Astrocyte (in vitro differentiated cells and primary cell): Measurements from ENCODE around the gene RWDD3. TPM values are rescaled to one million over a fixed set of nuclear protein-coding genes. Genes with fewer than 3 reads are reported as not detected.

Experiments used
- DNase-seq: peaks from one replicate; pipeline ENCODE4 v3.0.0-alpha.2; 2010; ENCODE audit warnings: low read depth
- FAIRE-seq: peaks from 2 replicates; lab custom pipeline; 2011; peaks lifted over from hg19 to GRCh38; lab: Jason Lieb, UNC
- H2AFZ ChIP-seq: 2 replicates; pipeline ENCODE4 v1.6.0; 2012; ENCODE audit warnings: low read depth, low read length, inconsistent platforms
- H3K27ac ChIP-seq: 2 replicates; pipeline ENCODE4 v1.5.1; 2011; ENCODE audit warnings: low read depth, low read length, inconsistent platforms
- H3K27me3 ChIP-seq: 2 replicates; pipeline ENCODE4 v1.6.0; 2011; ENCODE audit warnings: low read length, inconsistent platforms; ENCODE audit not compliant: insufficient read depth
- H3K36me3 ChIP-seq: 2 replicates; pipeline ENCODE4 v1.5.1; 2011; ENCODE audit warnings: low read length, inconsistent platforms; ENCODE audit not compliant: insufficient read depth
- H3K4me1 ChIP-seq: 2 replicates; pipeline ENCODE4 v1.5.1; 2011; ENCODE audit warnings: low read length, inconsistent platforms; ENCODE audit not compliant: insufficient read depth
- H3K4me2 ChIP-seq: 2 replicates; pipeline ENCODE4 v1.6.0; 2012; ENCODE audit warnings: low read length, inconsistent platforms
- H3K4me3 ChIP-seq: 2 replicates; pipeline ENCODE4 v1.5.1; 2011; ENCODE audit warnings: low read depth, mild to moderate bottlenecking, low read length, inconsistent platforms; ENCODE audit not compliant: insufficient read depth
- H3K79me2 ChIP-seq: 2 replicates; pipeline ENCODE4 v1.6.0; 2012; ENCODE audit warnings: mild to moderate bottlenecking, low read length, inconsistent platforms; ENCODE audit not compliant: insufficient read depth
- H3K9ac ChIP-seq: 2 replicates; pipeline ENCODE4 v1.6.0; 2012; ENCODE audit warnings: mild to moderate bottlenecking, low read length, inconsistent platforms
- H3K9me3 ChIP-seq: 2 replicates; pipeline ENCODE4 v1.5.1; 2012; ENCODE audit warnings: low read depth, mild to moderate bottlenecking, low read length, inconsistent platforms; ENCODE audit not compliant: insufficient read depth
- H4K20me1 ChIP-seq: 2 replicates; pipeline ENCODE4 v1.6.0; 2012; ENCODE audit warnings: low read length, inconsistent platforms; ENCODE audit not compliant: insufficient read depth
- H3K27ac Mint-ChIP-seq: one replicate; pipeline ENCODE4 v1.8.0; 2021; ENCODE audit warnings: mild to moderate bottlenecking, mixed read lengths; ENCODE audit not compliant: unreplicated experiment
- H3K27me3 Mint-ChIP-seq: one replicate; pipeline ENCODE4 v1.8.0; 2021; ENCODE audit warnings: low read depth, mixed read lengths; ENCODE audit not compliant: unreplicated experiment
- H3K36me3 Mint-ChIP-seq: one replicate; pipeline ENCODE4 v1.8.0; 2021; ENCODE audit warnings: low read depth, mixed read lengths; ENCODE audit not compliant: unreplicated experiment
- H3K4me1 Mint-ChIP-seq: one replicate; pipeline ENCODE4 v1.8.0; 2021; ENCODE audit warnings: low read depth, mixed read lengths; ENCODE audit not compliant: unreplicated experiment
- H3K4me3 Mint-ChIP-seq: one replicate; pipeline ENCODE4 v1.8.0; 2021; ENCODE audit warnings: mild to moderate bottlenecking, moderate library complexity, mixed read lengths; ENCODE audit not compliant: unreplicated experiment
- H3K9me3 Mint-ChIP-seq: one replicate; pipeline ENCODE4 v1.8.0; 2021; ENCODE audit warnings: mild to moderate bottlenecking, mixed read lengths; ENCODE audit not compliant: unreplicated experiment
- EZH2 ChIP-seq: IDR thresholded peaks from 2 replicates; pipeline ENCODE4 v1.6.1; 2012; ENCODE audit warnings: mild to moderate bottlenecking, low read length, inconsistent platforms; ENCODE audit not compliant: insufficient read depth
- total RNA-seq: library from RNA; stranded (reverse); gene quantifications from 2 replicates; pipeline ENCODE4 v1.2.1, GENCODE V29; 2021
- TF ChIP-seq, protein P1 (sequence below): IDR thresholded peaks from 2 replicates; pipeline ENCODE4 v1.5.1; 2011; ENCODE audit warnings: low read depth, mild to moderate bottlenecking, inconsistent platforms, low read length, moderate library complexity; ENCODE audit not compliant: insufficient read depth

RWDD3 gene
- total RNA-seq, 1 donor from 2014 or later: 20.0 TPM

- H3K4me1 Mint-ChIP-seq: peaks cover 9% of the 10 kb centered on the region
- DNase-seq (no peak), FAIRE-seq (no peak)
- no peak overlapping the region for H3K9ac ChIP-seq
- H3K4me1 ChIP-seq: peaks cover 2% of the 10 kb centered on the region
- H4K20me1 ChIP-seq: no peaks in the 10 kb centered on the region
- H3K27me3 Mint-ChIP-seq: no peaks in the 10 kb centered on the region
- H3K79me2 ChIP-seq: no peaks in the 10 kb centered on the region
- no peaks in the 10 kb centered on the region for H3K27me3 ChIP-seq
- no peak overlapping the region for H3K27ac ChIP-seq
- no peaks in the 10 kb centered on the region for H3K36me3 ChIP-seq
- H3K4me3 ChIP-seq: no peak overlapping the region
- no peak overlapping the region for H3K27ac Mint-ChIP-seq
- no peaks in the 10 kb centered on the region for H3K9me3 Mint-ChIP-seq
- H3K4me2 ChIP-seq: no peak overlapping the region
- H3K4me3 Mint-ChIP-seq: no peak overlapping the region
- H2AFZ ChIP-seq: no peak overlapping the region
- TF ChIP-seq, protein P1, sequence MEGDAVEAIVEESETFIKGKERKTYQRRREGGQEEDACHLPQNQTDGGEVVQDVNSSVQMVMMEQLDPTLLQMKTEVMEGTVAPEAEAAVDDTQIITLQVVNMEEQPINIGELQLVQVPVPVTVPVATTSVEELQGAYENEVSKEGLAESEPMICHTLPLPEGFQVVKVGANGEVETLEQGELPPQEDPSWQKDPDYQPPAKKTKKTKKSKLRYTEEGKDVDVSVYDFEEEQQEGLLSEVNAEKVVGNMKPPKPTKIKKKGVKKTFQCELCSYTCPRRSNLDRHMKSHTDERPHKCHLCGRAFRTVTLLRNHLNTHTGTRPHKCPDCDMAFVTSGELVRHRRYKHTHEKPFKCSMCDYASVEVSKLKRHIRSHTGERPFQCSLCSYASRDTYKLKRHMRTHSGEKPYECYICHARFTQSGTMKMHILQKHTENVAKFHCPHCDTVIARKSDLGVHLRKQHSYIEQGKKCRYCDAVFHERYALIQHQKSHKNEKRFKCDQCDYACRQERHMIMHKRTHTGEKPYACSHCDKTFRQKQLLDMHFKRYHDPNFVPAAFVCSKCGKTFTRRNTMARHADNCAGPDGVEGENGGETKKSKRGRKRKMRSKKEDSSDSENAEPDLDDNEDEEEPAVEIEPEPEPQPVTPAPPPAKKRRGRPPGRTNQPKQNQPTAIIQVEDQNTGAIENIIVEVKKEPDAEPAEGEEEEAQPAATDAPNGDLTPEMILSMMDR: no peak
- no peak for TF ChIP-seq EZH2
- H3K9me3 ChIP-seq: no peaks in the 10 kb centered on the region
- peaks cover 7% of the 10 kb centered on the region for H3K36me3 Mint-ChIP-seq
These were observed 20.9 kb downstream of the RWDD3 start for GRCh38 chr1:95254959-95255358.

GRCh38 chr1:95255826-95256225 is 21.8 kb downstream of the RWDD3 start:
- peaks cover 2% of the 10 kb centered on the region for H3K4me1 ChIP-seq
- no peak overlapping the region for H3K4me3 ChIP-seq
- peaks cover 7% of the 10 kb centered on the region for H3K36me3 Mint-ChIP-seq
- no peak for DNase-seq
- H3K27ac Mint-ChIP-seq: no peak overlapping the region
- no peak overlapping the region for H3K27ac ChIP-seq
- no peaks in the 10 kb centered on the region for H3K9me3 Mint-ChIP-seq
- no peak overlapping the region for H3K4me2 ChIP-seq
- H3K4me1 Mint-ChIP-seq: peaks cover 9% of the 10 kb centered on the region
- H3K79me2 ChIP-seq: no peaks in the 10 kb centered on the region
- no peak overlapping the region for H2AFZ ChIP-seq
- FAIRE-seq: no peak
- no peaks in the 10 kb centered on the region for H4K20me1 ChIP-seq
- no peak for TF ChIP-seq EZH2
- H3K9me3 ChIP-seq: no peaks in the 10 kb centered on the region
- no peaks in the 10 kb centered on the region for H3K27me3 ChIP-seq
- no peak overlapping the region for H3K4me3 Mint-ChIP-seq
- no peaks in the 10 kb centered on the region for H3K27me3 Mint-ChIP-seq
- H3K9ac ChIP-seq: no peak overlapping the region
- no peaks in the 10 kb centered on the region for H3K36me3 ChIP-seq

DNA sequence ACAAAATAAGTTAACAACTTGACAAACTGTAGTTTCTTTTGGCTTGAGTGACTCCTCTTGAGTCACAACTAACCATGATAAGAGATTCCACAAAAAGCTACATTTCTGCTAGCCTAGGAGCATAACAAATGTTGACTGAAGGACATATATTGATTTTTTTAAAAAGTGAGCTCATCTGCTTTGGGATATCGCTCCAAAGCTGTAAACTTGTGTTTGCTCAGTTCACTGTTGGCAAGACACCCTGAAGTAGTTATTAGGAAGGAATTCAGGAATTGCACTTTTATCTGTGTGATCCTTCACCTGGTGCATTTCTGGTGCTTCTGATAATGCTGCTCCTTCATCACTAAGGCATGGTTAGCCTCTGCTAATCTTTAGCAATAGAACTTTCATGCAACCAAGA is 23.7 kb downstream of the RWDD3 start:
- Histone ChIP-seq H3K4me2 (no peak overlapping the region), H3K27me3 (no peaks in the 10 kb centered on the region), H3K4me1 (peaks cover 2% of the 10 kb centered on the region), H3K79me2 (no peaks in the 10 kb centered on the region), H3K4me3 (no peak overlapping the region), H3K9me3 (no peaks in the 10 kb centered on the region), H4K20me1 (no peaks in the 10 kb centered on the region), H3K36me3 (no peaks in the 10 kb centered on the region), H2AFZ (no peak overlapping the region), H3K27ac (no peak overlapping the region), H3K9ac (no peak overlapping the region)
- FAIRE-seq (no peak), DNase-seq (peak; percentile 79)
- H3K36me3 Mint-ChIP-seq: peaks cover 2% of the 10 kb centered on the region
- H3K9me3 Mint-ChIP-seq: no peaks in the 10 kb centered on the region
- H3K27me3 Mint-ChIP-seq: no peaks in the 10 kb centered on the region
- H3K4me3 Mint-ChIP-seq: no peak overlapping the region
- TF ChIP-seq, protein P1: no peak
- no peak for TF ChIP-seq EZH2
- H3K4me1 Mint-ChIP-seq: peaks cover 9% of the 10 kb centered on the region
- no peak overlapping the region for H3K27ac Mint-ChIP-seq
